WTC11 (cell line): ENCODE measurements around the gene HBD. TPM values are rescaled to one million over a fixed set of nuclear protein-coding genes. Genes with fewer than 3 reads are reported as not detected.
A peak's percentile ranks its signal among the peaks of the same experiment; 100 is the strongest.

ENCODE experiments used
- ATAC-seq: fragments of 200-7000 bp; cut with Tn5 transposase; 2 replicates; pipeline ENCODE4 v1.10.0; 2021; ENCODE audit warnings: mild to moderate bottlenecking, moderate library complexity
- CTCF ChIA-PET: fragments of 300-600 bp; sonication (Branson Sonifier 250); formaldehyde crosslinking; loops from one replicate; lab custom pipeline; 2021; ENCODE audit warnings: antibody characterized with exemption; lab: Charles Lee
- POLR2A ChIA-PET: fragments of 350-600 bp; sonication (Branson Sonifier 250); formaldehyde crosslinking; loops from one replicate; lab custom pipeline; 2021; ENCODE audit warnings: antibody characterized with exemption; lab: Charles Lee
- DNase-seq: peaks from one replicate; pipeline ENCODE4 v3.0.0; 2021; ENCODE audit warnings: low spot score
- H3K27ac Mint-ChIP-seq: 2 replicates; pipeline ENCODE4 v1.8.0; 2021; ENCODE audit warnings: mixed read lengths
- H3K27me3 Mint-ChIP-seq: 2 replicates; pipeline ENCODE4 v1.8.0; 2021; ENCODE audit warnings: low read depth, mild to moderate bottlenecking, moderate library complexity, mixed read lengths
- H3K36me3 Mint-ChIP-seq: 2 replicates; pipeline ENCODE4 v1.8.0; 2021; ENCODE audit warnings: mixed read lengths
- H3K4me1 Mint-ChIP-seq: 2 replicates; pipeline ENCODE4 v1.8.0; 2022; ENCODE audit warnings: mixed read lengths
- H3K4me3 Mint-ChIP-seq: 2 replicates; pipeline ENCODE4 v1.8.0; 2021; ENCODE audit warnings: mild to moderate bottlenecking, moderate library complexity, mixed read lengths
- H3K9me3 Mint-ChIP-seq: 2 replicates; pipeline ENCODE4 v1.8.0; 2021; ENCODE audit warnings: mixed read lengths
- ATF1 ChIP-seq: sonication (generic); formaldehyde crosslinking; IDR thresholded peaks from 2 replicates; pipeline ENCODE4 v1.8.1; 2023; ENCODE audit warnings: mild to moderate bottlenecking, moderate library complexity, missing genetic modification reagents
- ATF2 ChIP-seq: sonication (generic); formaldehyde crosslinking; IDR thresholded peaks from 2 replicates; pipeline ENCODE4 v1.8.1; 2022; ENCODE audit warnings: low read depth, missing genetic modification reagents, borderline replicate concordance
- ESRRA ChIP-seq: sonication (generic); formaldehyde crosslinking; IDR thresholded peaks from 2 replicates; pipeline ENCODE4 v1.8.1; 2022; ENCODE audit warnings: mild to moderate bottlenecking, missing genetic modification reagents, borderline replicate concordance
- FOXP1 ChIP-seq: sonication (generic); formaldehyde crosslinking; IDR thresholded peaks from 2 replicates; pipeline ENCODE4 v1.8.0; 2022; ENCODE audit warnings: missing genetic modification reagents, mild to moderate bottlenecking, moderate library complexity, borderline replicate concordance
- GABPB1 ChIP-seq: sonication (generic); formaldehyde crosslinking; IDR thresholded peaks from 2 replicates; pipeline ENCODE4 v1.8.1; 2023; ENCODE audit warnings: mild to moderate bottlenecking, missing genetic modification reagents
- IRF2 ChIP-seq: sonication (generic); formaldehyde crosslinking; IDR thresholded peaks from 2 replicates; pipeline ENCODE4 v1.8.0; 2022; ENCODE audit warnings: low read depth, missing genetic modification reagents, borderline replicate concordance
- NR2C2 ChIP-seq: sonication (generic); formaldehyde crosslinking; IDR thresholded peaks from 2 replicates; pipeline ENCODE4 v1.8.0; 2022; ENCODE audit warnings: mild to moderate bottlenecking, missing genetic modification reagents
- RELA ChIP-seq: sonication (generic); formaldehyde crosslinking; IDR thresholded peaks from 2 replicates; pipeline ENCODE4 v1.8.1; 2022; ENCODE audit warnings: missing genetic modification reagents, mild to moderate bottlenecking, borderline replicate concordance
- TEAD1 ChIP-seq: sonication (generic); formaldehyde crosslinking; IDR thresholded peaks from 2 replicates; pipeline ENCODE4 v1.8.0; 2022; ENCODE audit warnings: mild to moderate bottlenecking, missing genetic modification reagents
- ZNF232 ChIP-seq: sonication (generic); formaldehyde crosslinking; IDR thresholded peaks from 2 replicates; pipeline ENCODE4 v1.8.0; 2022; ENCODE audit warnings: mild to moderate bottlenecking, missing genetic modification reagents
- ZNF281 ChIP-seq: sonication (generic); formaldehyde crosslinking; IDR thresholded peaks from 2 replicates; pipeline ENCODE4 v1.8.0; 2023; ENCODE audit warnings: mild to moderate bottlenecking, missing genetic modification reagents
- ZNF671 ChIP-seq: fragments of 250-450 bp; sonication (Bioruptor Pico); IDR thresholded peaks from 2 replicates; pipeline ENCODE4 v1.8.0; 2021; ENCODE audit warnings: mild to moderate bottlenecking
- total RNA-seq: library from RNA; stranded (reverse); gene quantifications from 3 replicates; pipeline ENCODE4 v1.2.3, GENCODE V29; 2021
- TF ChIP-seq, protein P1 (sequence below): sonication (generic); formaldehyde crosslinking; IDR thresholded peaks from 2 replicates; pipeline ENCODE4 v1.8.0; 2023; ENCODE audit warnings: missing genetic modification reagents
- TF ChIP-seq, protein P2 (sequence below): sonication (generic); formaldehyde crosslinking; IDR thresholded peaks from 2 replicates; pipeline ENCODE4 v1.8.0; 2022; ENCODE audit warnings: mild to moderate bottlenecking, missing genetic modification reagents
- TF ChIP-seq, protein P3 (sequence below): fragments of 250-450 bp; sonication (Bioruptor Pico); IDR thresholded peaks from 2 replicates; pipeline ENCODE4 v1.9.0; 2021; ENCODE audit warnings: mild to moderate bottlenecking, borderline replicate concordance

The HBD gene
- total RNA-seq, 1 experiment from 2014 or later: not detected

- Mint-ChIP-seq H3K36me3 (no peaks in the 10 kb centered on the region), H3K4me3 (no peak overlapping the region), H3K27ac (no peak overlapping the region), H3K27me3 (no peaks in the 10 kb centered on the region), H3K4me1 (peaks cover 9% of the 10 kb centered on the region), H3K9me3 (no peaks in the 10 kb centered on the region)
- ATAC-seq (no peak), DNase-seq (no peak)
- ChIA-PET POLR2A (interaction anchor here (0.6 kb wide), 1 partner anchor 88 kb away, joined by 6 read pairs; no protein-coding TSS in a partner anchor), CTCF (interaction anchor here (0.7 kb wide), 1 partner anchor 15 kb away, joined by 3 read pairs; no protein-coding TSS in a partner anchor)
- TF ChIP-seq ESRRA (no peak), RELA (CRISPR knock-in tag) (no peak), TEAD1 (CRISPR knock-in tag) (no peak), ATF1 (no peak), ZNF671 (CRISPR knock-in tag) (no peak)
Observed at GRCh38 chr11:5276697-5277096, 42.4 kb upstream of the HBD start.

DNA sequence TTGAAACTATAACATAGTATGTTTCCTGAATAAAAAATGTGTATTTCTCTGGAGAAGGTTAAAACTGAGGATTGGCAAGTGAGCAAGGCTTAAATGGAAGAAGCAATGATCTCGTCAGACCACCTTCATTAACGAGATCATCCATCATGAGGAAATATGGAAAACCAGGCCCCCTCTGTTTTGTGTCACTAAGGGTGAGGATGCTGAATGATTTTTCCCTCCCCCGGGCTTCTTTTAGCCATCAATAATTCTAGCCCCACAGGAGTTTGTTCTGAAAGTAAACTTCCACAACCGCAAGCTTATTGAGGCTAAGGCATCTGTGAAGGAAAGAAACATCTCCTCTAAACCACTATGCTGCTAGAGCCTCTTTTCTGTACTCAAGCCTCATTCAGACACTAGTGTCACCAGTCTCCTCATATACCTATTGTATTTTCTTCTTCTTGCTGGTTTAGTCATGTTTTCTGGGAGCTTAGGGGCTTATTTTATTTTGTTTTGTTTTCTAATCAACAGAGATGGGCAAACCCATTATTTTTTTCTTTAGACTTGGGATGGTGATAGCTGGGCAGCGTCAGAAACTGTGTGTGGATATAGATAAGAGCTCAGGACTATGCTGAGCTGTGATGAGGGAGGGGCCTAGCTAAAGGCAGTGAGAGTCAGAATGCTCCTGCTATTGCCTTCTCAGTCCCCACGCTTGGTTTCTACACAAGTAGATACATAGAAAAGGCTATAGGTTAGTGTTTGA lies 41.3 kb upstream of the HBD start:
- POLR2A ChIA-PET: no interaction called here
- TF ChIP-seq, protein P1, sequence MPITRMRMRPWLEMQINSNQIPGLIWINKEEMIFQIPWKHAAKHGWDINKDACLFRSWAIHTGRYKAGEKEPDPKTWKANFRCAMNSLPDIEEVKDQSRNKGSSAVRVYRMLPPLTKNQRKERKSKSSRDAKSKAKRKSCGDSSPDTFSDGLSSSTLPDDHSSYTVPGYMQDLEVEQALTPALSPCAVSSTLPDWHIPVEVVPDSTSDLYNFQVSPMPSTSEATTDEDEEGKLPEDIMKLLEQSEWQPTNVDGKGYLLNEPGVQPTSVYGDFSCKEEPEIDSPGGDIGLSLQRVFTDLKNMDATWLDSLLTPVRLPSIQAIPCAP (CRISPR knock-in tag): no peak
- TF ChIP-seq ATF2 (CRISPR knock-in tag): no peak

GRCh38 chr11:5274395-5274794 lies 40.1 kb upstream of the HBD start:
- peak; percentile 62 for ATAC-seq
- no peaks in the 10 kb centered on the region for H3K36me3 Mint-ChIP-seq
- H3K27ac Mint-ChIP-seq: peak overlapping the region; percentile 46; the same call in 1 of the 2 replicates
- no peak for DNase-seq
- TF ChIP-seq IRF2 (no peak), ZNF281 (CRISPR knock-in tag) (no peak)
- H3K4me1 Mint-ChIP-seq: peaks cover 5% of the 10 kb centered on the region
- H3K27me3 Mint-ChIP-seq: no peaks in the 10 kb centered on the region
- ChIA-PET CTCF (no interaction called here), POLR2A (no interaction called here)
- no peaks in the 10 kb centered on the region for H3K9me3 Mint-ChIP-seq
- H3K4me3 Mint-ChIP-seq: no peak overlapping the region

More for the DNA sequence above, 41.3 kb upstream of the HBD start:
- H3K27me3 Mint-ChIP-seq: no peaks in the 10 kb centered on the region
- H3K27ac Mint-ChIP-seq: no peak overlapping the region
- H3K9me3 Mint-ChIP-seq: no peaks in the 10 kb centered on the region
- no peak overlapping the region for H3K4me3 Mint-ChIP-seq
- ATAC-seq (no peak), DNase-seq (no peak)
- CTCF ChIA-PET: interaction anchor here (0.7 kb wide), 1 partner anchor 16 kb away, joined by 3 read pairs; no protein-coding TSS in a partner anchor
- H3K36me3 Mint-ChIP-seq: no peaks in the 10 kb centered on the region
- peaks cover 6% of the 10 kb centered on the region for H3K4me1 Mint-ChIP-seq

DNA sequence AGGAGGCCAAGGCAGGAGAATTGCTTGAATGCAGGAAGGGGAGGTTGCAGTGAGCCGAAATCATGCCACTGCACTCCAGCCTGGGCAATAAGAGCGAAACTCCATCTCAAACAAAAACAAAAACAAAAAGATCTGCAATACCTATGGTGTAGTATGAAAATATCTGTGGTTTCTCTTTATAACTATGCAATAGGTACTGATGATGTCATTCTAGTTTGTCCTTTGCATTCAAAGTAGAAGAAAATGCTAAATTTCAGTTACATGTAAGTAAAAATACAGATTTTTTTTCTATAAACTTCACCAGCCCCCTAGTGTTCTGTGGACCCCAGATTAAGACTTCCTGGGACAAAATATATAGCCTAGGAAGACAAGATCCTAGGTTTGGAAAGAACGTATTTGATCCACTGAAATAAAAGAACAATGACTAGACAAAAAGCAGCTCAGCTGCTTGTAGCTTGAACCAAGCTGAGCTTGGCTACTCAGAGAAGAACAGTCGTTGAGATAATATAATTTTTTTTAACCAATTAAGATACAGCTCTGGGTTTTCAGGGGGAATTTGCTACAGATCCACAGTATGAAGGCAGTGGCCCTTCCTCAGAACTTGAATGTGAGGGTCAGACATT lies 38.2 kb upstream of the HBD start:
- Mint-ChIP-seq H3K4me1 (peaks cover 5% of the 10 kb centered on the region), H3K27ac (no peak overlapping the region), H3K27me3 (no peaks in the 10 kb centered on the region), H3K36me3 (no peaks in the 10 kb centered on the region), H3K4me3 (no peak overlapping the region), H3K9me3 (no peaks in the 10 kb centered on the region)
- ChIA-PET CTCF (no interaction called here), POLR2A (no interaction called here)
- ATAC-seq (no peak), DNase-seq (no peak)
- TF ChIP-seq FOXP1 (CRISPR knock-in tag) (no peak), NR2C2 (CRISPR knock-in tag) (no peak), ZNF232 (CRISPR knock-in tag) (no peak), GABPB1 (no peak)
- TF ChIP-seq, protein P2, sequence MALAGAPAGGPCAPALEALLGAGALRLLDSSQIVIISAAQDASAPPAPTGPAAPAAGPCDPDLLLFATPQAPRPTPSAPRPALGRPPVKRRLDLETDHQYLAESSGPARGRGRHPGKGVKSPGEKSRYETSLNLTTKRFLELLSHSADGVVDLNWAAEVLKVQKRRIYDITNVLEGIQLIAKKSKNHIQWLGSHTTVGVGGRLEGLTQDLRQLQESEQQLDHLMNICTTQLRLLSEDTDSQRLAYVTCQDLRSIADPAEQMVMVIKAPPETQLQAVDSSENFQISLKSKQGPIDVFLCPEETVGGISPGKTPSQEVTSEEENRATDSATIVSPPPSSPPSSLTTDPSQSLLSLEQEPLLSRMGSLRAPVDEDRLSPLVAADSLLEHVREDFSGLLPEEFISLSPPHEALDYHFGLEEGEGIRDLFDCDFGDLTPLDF (CRISPR knock-in tag): no peak
- TF ChIP-seq, protein P3, sequence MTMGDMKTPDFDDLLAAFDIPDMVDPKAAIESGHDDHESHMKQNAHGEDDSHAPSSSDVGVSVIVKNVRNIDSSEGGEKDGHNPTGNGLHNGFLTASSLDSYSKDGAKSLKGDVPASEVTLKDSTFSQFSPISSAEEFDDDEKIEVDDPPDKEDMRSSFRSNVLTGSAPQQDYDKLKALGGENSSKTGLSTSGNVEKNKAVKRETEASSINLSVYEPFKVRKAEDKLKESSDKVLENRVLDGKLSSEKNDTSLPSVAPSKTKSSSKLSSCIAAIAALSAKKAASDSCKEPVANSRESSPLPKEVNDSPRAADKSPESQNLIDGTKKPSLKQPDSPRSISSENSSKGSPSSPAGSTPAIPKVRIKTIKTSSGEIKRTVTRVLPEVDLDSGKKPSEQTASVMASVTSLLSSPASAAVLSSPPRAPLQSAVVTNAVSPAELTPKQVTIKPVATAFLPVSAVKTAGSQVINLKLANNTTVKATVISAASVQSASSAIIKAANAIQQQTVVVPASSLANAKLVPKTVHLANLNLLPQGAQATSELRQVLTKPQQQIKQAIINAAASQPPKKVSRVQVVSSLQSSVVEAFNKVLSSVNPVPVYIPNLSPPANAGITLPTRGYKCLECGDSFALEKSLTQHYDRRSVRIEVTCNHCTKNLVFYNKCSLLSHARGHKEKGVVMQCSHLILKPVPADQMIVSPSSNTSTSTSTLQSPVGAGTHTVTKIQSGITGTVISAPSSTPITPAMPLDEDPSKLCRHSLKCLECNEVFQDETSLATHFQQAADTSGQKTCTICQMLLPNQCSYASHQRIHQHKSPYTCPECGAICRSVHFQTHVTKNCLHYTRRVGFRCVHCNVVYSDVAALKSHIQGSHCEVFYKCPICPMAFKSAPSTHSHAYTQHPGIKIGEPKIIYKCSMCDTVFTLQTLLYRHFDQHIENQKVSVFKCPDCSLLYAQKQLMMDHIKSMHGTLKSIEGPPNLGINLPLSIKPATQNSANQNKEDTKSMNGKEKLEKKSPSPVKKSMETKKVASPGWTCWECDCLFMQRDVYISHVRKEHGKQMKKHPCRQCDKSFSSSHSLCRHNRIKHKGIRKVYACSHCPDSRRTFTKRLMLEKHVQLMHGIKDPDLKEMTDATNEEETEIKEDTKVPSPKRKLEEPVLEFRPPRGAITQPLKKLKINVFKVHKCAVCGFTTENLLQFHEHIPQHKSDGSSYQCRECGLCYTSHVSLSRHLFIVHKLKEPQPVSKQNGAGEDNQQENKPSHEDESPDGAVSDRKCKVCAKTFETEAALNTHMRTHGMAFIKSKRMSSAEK: no peak
